HAP-1 (cell line): Measurements from ENCODE around the gene FBXO33.

ENCODE experiments used
- DNase-seq, 2 experiments: peaks; one replicate each; pipeline ENCODE4 v3.0.0-alpha.2; 2016 to 2020; ENCODE audit warnings: low spot score in 2 of 2
- H3K27me3 ChIP-seq: fragments of 250-450 bp; sonication (Bioruptor Pico); 2 replicates; pipeline ENCODE4 v1.5.1; 2020; ENCODE audit warnings: low read depth, mild to moderate bottlenecking, moderate library complexity
- H3K36me3 ChIP-seq: fragments of 250-450 bp; sonication (Bioruptor Pico); replicated peaks from 2 replicates; pipeline ENCODE4 v1.5.1; 2020; ENCODE audit warnings: mild to moderate bottlenecking
- H3K4me1 ChIP-seq: fragments of 250-450 bp; sonication (Bioruptor Pico); 2 replicates; pipeline ENCODE4 v1.5.1; 2020; ENCODE audit warnings: mild to moderate bottlenecking
- H3K4me3 ChIP-seq: fragments of 250-450 bp; sonication (Bioruptor Pico); 2 replicates; pipeline ENCODE4 v1.5.1; 2020; ENCODE audit warnings: mild to moderate bottlenecking, moderate library complexity
- H3K9me3 ChIP-seq: fragments of 250-450 bp; sonication (Bioruptor Pico); 2 replicates; pipeline ENCODE4 v1.5.1; 2020; ENCODE audit warnings: mild to moderate bottlenecking, moderate library complexity
- in situ Hi-C: fragments of 300-500 bp; cut with MboI; formaldehyde crosslinking; loops from 3 replicates; pipeline ENCODE4 v1.14.3; 2020; ENCODE audit warnings: low sequenced_read_pairs, inconsistent platforms, mixed read lengths

Gene FBXO33

DNA sequence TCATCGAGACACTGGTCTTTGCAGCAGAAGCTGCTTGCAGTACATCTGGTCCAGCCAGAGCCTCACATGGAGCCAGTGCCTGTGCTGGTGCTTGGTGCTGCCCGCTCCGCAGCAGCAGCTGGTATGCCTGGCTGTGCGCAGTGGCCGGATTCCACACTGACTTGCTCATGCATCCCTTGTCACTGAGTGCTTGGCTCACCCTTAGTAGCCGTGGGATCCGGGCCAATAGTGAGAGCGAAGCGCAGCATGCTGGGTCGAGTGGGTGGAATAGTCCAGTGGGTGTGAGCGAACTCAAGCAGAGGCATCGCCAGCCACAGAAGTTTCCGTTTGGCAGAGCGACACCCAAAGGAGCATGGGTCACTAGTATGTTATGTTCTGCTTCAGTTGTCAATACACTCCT lies 10.1 kb upstream of the FBXO33 start:
- no peaks in the 10 kb centered on the region for H3K36me3 ChIP-seq
- no peak for DNase-seq
- H3K4me1 ChIP-seq, result no peaks in the 10 kb centered on the region; the same call in 1 of the 2 replicates
- no peaks in the 10 kb centered on the region for H3K9me3 ChIP-seq
- in situ Hi-C loops, result no loop called here
- H3K27me3 ChIP-seq, result no peaks in the 10 kb centered on the region
- no peak overlapping the region for H3K4me3 ChIP-seq

DNA sequence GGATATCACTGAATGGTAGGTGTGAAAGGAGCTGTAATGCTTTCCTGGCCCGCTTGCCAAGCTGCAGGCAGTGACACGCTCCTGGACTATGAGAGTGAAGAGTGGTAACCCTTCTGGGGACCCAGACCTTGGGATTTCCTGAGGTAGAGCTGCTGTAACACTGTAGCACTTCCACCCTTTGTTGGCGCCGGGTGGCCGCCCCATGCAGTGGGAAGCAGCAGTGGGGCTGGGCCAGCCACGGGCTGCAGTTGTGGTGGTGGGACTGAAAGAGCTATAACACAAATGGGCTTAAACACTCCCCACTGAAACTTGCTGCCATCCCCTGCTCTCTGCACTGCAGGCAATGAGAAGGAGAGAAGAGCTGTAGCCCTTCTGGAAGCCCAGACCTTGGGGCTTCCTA lies 9.6 kb upstream of the FBXO33 start:
- no peaks in the 10 kb centered on the region for H3K36me3 ChIP-seq
- no peak overlapping the region for H3K4me3 ChIP-seq
- DNase-seq, result no peak
- no peaks in the 10 kb centered on the region for H3K27me3 ChIP-seq
- H3K4me1 ChIP-seq, result no peaks in the 10 kb centered on the region; the same call in 1 of the 2 replicates
- no peaks in the 10 kb centered on the region for H3K9me3 ChIP-seq
- in situ Hi-C loops, result no loop called here

DNA sequence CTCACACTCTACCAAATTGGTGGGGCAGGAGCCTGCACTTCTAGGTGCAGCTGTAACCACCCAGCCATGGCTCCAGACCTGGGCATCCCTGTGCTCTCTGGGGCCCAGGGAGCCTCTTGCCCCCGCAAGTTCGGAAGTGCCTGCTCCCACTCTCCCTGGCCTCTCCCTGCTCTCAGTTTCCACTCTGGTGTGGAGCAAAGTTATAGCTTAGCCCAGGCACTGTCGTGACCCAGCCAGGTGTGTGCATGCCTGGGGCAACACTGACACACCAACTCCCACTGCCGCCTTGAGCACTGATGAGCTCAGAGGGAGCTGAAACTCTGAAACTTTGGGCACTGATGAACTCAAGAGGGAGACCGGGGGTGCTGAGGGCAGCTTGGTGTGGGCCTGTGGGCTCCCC lies 8.7 kb upstream of the FBXO33 start:
- DNase-seq, result no peak
- no peaks in the 10 kb centered on the region; the same call in 1 of the 2 replicates for H3K4me1 ChIP-seq
- no peak overlapping the region for H3K4me3 ChIP-seq
- no peaks in the 10 kb centered on the region for H3K36me3 ChIP-seq
- no peaks in the 10 kb centered on the region for H3K27me3 ChIP-seq
- no peaks in the 10 kb centered on the region for H3K9me3 ChIP-seq
- in situ Hi-C loops, result no loop called here

DNA sequence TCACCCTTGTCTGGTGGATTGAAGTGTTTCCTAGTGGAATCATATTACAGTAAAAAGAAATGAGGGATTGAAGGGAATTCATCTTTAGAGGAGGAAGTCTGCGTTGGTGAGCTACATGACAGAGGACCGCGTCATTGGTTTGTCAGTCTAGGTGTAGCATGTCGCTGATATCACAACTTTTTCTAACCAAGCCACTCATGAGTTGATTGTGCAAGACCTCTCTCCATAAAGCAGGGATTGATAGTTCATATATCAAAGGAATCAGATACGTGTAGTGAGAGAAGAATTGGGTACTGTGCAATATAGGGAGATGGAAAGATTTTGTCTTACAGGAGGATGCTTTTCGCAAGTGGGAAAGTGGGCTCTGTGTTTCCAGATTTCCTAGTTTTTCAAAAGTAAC lies 3.0 kb upstream of the FBXO33 start:
- peaks cover 2% of the 10 kb centered on the region; the same call in 1 of the 2 replicates for H3K4me1 ChIP-seq
- DNase-seq, result no peak
- H3K9me3 ChIP-seq, result no peaks in the 10 kb centered on the region
- H3K36me3 ChIP-seq, result no peaks in the 10 kb centered on the region
- in situ Hi-C loops, result no loop called here
- H3K4me3 ChIP-seq, result no peak overlapping the region
- H3K27me3 ChIP-seq, result no peaks in the 10 kb centered on the region

DNA sequence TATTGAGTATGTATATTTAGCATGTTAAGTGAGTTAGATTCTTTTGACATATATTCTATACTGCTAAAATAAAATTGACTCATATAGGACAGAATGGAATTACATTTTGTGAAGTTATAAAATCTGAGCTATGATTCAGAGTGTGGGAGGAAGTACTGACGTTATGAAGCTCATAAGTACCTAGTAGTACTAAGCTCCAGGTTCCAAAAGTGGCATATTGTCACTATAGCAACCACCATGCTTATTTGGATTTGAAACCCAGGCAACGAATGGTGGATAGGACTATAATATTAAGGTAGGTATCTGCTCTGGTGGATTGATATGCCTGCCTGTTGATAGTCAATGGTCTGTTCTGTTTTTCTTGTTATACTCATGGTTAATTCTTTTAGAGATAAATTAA lies 2.2 kb upstream of the FBXO33 start:
- Histone ChIP-seq H3K27me3 (no peaks in the 10 kb centered on the region), H3K36me3 (no peaks in the 10 kb centered on the region), H3K4me3 (no peak overlapping the region), H3K4me1 (peaks cover 6% of the 10 kb centered on the region; the same call in 1 of the 2 replicates), H3K9me3 (no peaks in the 10 kb centered on the region)
- no peak for DNase-seq
- in situ Hi-C loops, result no loop called here

DNA sequence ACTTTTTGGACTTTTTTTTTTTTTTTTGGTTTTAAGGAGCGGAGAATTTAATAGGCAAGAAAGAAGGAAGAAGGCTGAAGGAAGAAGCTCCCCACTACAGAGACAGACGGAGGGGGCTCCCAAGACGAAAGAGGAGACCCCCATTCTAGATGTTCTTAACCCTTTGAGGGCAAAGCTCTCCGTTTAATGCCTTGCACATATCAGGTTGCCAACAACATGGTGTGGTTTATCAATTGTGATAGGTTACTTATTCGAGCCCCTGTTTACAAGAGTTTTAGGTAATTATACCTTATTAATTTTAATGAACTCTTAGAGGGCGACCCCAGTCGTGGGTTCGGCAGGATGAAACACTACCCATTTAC lies 1.2 kb upstream of the FBXO33 start:
- Histone ChIP-seq H3K27me3 (no peaks in the 10 kb centered on the region), H3K9me3 (no peaks in the 10 kb centered on the region), H3K4me3 (peak overlapping the region; percentile 77), H3K36me3 (no peaks in the 10 kb centered on the region), H3K4me1 (peaks cover 7% of the 10 kb centered on the region; the same call in 1 of the 2 replicates)
- in situ Hi-C loops, result no loop called here
- DNase-seq, result no peak

DNA sequence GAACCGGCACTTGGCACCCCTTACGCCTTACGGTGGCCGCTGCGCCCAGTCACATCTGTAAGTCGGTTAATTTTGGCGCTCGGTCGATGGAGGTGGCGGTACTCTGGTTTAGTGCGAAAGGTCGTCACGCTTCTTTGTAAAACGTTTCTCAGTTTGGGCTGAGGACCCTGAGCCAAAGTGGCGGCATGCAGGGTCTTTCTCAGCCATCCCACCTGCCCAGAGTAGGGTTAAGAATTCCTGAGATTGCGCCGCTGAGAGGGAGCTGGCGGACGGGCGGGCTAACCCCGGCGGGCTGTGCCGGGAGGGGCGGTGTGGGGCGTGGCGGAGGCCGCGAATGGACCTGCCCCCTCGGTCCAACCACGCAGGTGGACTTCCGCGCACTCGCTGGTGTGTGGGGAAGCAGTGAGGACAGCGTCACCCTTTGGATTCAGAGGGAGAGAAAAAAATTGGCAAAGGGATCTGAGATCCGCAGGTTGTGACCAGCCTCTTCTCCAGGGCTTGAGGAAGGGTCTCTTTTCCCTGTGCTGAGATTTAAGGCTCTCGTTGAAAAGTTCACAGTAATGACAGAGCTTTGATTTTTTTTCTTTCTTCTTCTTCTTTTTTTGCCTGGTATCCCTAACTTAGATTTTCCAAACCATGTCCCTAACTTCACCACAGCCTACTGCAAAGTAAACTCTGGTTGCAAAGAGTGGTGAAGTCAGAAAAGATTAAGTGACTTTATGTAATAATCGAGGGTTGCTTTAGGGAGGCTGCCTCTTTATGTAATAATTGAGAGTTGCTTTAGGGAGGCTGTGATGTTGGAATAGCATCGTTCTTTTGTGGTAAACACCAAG lies 602 bp upstream of the FBXO33 start:
- in situ Hi-C loops, result no loop called here
- Histone ChIP-seq H3K4me3 (peak overlapping the region; percentile 77), H3K4me1 (peaks cover 8% of the 10 kb centered on the region; the same call in 1 of the 2 replicates), H3K9me3 (no peaks in the 10 kb centered on the region), H3K36me3 (no peaks in the 10 kb centered on the region), H3K27me3 (no peaks in the 10 kb centered on the region)
- DNase-seq, result peak; percentile 87 to 94

DNA sequence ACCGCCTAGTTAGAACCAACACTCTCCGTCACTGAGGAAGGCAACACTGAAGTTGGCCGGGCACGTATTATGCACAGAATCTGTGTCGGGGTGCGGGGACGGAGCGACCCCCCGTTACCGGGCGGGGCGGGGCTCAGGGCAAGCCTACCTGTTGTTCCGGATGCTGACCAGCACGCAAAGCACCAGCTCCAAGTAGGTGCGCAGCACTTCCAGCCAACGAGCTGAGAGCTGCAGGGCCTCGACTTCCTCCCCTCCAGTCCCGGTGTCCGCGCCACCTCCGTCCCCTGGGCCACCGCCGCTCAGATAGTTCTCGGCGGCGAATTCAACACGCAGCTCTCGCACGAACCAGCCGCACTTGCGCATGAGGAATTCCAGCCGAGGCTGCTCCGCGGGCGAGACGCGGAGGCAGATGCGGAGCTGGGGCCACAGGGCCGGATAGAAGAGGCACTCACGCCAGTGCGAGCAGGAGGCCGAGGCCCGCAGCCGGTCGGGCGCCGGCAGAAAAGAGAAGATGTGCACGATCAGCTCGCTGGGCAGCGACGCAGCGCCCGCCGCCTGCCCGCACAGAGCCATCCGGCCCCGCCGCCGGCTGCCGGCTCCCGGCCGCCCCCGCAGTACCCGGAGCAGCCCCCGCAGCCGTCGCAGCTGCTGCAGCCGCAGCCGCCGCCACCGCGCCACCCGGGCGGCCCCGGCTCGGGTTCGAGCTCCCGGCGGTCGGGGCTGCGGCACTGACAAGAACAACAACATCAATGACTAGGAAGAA lies 636 bp downstream of the FBXO33 start:
- H3K4me1 ChIP-seq, result peaks cover 12% of the 10 kb centered on the region
- in situ Hi-C loops, result no loop called here
- DNase-seq, result peak; percentile 34 to 52
- peak overlapping the region; percentile 77 for H3K4me3 ChIP-seq
- no peaks in the 10 kb centered on the region for H3K36me3 ChIP-seq
- no peaks in the 10 kb centered on the region for H3K27me3 ChIP-seq
- H3K9me3 ChIP-seq, result no peaks in the 10 kb centered on the region

DNA sequence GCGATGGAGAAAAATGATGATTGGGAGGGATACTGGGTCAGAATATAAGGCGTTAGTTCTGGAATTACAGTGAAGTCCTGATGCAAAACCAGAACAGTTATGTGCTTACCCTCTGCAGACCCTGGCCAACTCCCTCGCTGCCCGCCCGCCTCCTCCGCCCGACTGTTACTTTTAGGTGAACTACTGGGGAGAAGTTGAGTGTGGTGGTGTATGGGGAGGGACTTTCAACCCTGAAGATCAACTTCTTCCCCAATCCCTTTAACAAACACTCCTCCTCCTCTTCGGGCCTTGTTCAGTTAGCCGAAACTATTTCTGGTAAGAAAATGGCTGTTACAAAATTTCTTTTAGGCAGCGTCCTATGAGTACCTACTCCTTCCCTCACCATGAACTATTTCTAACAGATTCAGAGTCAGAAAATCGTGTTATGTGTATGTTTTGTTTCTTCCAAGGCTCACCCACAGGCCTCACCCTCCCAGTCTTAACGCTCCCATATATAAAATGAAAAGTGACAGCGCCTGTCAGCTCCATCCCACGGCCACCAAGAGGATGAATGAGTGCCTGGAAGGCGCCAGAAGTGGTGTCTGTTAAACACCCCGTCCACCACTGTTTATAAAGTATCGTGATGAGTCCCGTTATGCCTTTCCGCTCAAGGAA lies 1.3 kb downstream of the FBXO33 start:
- peaks cover 17% of the 10 kb centered on the region for H3K4me1 ChIP-seq
- peak overlapping the region; percentile 77 for H3K4me3 ChIP-seq
- H3K36me3 ChIP-seq, result no peaks in the 10 kb centered on the region
- in situ Hi-C loops, result no loop called here
- H3K27me3 ChIP-seq, result no peaks in the 10 kb centered on the region
- no peaks in the 10 kb centered on the region for H3K9me3 ChIP-seq
- peak in 1 of 2 experiments; percentile 41 for DNase-seq

DNA sequence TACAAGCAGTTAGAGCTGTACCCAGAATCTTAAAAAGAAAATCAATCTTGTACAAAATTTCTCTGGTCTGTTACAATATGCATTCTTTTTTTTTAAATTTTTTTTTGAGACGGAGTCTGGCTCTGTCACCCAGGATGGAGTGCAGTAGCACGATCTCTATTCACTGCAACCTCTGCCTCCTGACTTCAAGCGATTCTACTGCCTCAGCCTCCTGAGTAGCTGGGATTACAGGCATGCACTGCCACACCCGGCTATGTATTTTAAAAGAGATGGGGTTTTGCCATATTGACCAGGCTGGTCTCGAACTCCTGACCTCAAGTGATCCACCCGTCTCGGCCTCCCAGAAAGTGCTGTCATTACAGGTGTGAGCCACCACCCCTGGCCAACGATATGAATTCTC lies 4.1 kb downstream of the FBXO33 start:
- no peaks in the 10 kb centered on the region for H3K27me3 ChIP-seq
- no peaks in the 10 kb centered on the region for H3K36me3 ChIP-seq
- no peak for DNase-seq
- H3K9me3 ChIP-seq, result no peaks in the 10 kb centered on the region
- in situ Hi-C loops, result no loop called here
- H3K4me3 ChIP-seq, result no peak overlapping the region
- H3K4me1 ChIP-seq, result peaks cover 17% of the 10 kb centered on the region

DNA sequence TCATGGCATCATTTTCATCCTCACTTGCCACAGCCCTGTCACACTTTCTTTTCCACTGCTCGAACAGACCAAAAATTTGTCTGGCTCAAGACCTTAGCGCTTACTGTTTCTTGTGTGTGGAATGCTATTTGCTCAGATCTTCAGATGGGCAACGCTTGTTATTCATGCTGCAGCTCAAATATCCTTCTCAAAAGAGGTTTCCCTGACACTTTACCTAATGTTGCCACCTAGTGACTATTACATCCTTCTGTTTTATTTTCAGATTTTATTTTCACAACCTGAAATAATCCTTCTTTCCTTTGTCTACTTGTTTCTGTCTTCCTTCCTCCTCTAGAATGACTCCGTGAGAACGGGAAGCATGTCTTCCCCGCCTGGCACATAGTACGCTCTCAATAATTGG lies 5.6 kb downstream of the FBXO33 start:
- Histone ChIP-seq H3K4me3 (no peak overlapping the region), H3K27me3 (no peaks in the 10 kb centered on the region), H3K36me3 (no peaks in the 10 kb centered on the region), H3K9me3 (no peaks in the 10 kb centered on the region), H3K4me1 (peaks cover 17% of the 10 kb centered on the region)
- in situ Hi-C loops, result no loop called here
- peak in 1 of 2 experiments; percentile 61 for DNase-seq

DNA sequence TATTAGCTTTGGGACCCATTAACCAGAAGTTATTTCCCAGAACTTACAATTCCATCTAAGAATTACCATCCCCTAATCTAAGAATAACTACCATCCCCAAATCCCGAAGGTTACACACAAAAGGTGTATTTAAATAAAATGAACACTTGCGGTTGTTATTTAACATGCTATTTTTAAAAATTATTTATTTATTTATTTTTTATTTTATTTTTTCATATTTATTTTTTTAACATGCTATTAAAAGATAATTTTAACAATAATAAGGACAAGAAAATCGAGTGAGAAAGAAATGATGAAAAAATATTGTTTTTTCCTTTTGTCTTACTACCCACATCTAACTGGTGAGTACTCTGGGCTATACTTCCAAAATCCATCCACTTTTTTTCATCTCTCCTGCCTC lies 6.3 kb downstream of the FBXO33 start:
- no peak overlapping the region for H3K4me3 ChIP-seq
- no peaks in the 10 kb centered on the region for H3K27me3 ChIP-seq
- H3K4me1 ChIP-seq, result peaks cover 17% of the 10 kb centered on the region
- H3K36me3 ChIP-seq, result no peaks in the 10 kb centered on the region
- H3K9me3 ChIP-seq, result no peaks in the 10 kb centered on the region
- in situ Hi-C loops, result no loop called here
- DNase-seq, result no peak

DNA sequence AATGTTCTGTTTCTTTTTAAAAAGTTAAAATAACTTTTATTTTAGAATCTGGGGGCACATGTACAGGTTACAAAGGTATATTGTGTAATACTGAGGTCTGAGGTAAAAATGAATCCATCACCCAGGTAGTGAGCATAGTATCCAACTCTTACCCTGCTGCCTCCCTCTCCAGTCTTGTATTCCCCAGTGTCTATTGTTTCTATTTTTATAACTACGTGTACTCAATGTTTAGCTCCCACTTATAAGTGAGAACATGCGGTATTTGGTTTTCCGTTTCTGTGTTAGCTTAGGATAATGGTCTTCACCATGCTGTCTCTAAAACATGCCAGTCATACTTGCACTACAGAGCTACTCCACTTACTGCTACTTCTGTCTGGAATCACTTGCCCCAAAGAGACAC lies 8.4 kb downstream of the FBXO33 start:
- Histone ChIP-seq H3K9me3 (no peaks in the 10 kb centered on the region), H3K27me3 (no peaks in the 10 kb centered on the region), H3K4me1 (peaks cover 12% of the 10 kb centered on the region), H3K36me3 (no peaks in the 10 kb centered on the region), H3K4me3 (no peak overlapping the region)
- DNase-seq, result no peak
- in situ Hi-C loops, result no loop called here

DNA sequence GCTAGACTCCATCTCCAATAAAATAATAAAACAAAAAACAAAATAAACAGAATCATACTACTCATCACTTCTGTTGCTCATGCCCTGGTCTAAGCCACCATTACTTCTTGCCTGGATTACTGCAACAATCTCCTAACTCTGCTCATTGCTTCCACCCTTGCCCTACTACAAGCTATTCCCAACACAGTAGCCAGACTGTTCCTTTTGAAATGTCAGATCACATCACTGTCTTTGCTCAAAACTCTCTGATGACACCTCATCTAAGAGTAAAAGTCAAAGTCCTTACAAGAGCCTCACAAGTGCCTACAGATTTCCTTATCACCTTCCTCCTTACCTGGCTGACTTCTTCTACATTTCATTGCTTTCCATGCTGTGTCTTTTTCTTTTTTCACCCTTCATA lies 10.0 kb downstream of the FBXO33 start:
- Histone ChIP-seq H3K27me3 (no peaks in the 10 kb centered on the region), H3K36me3 (no peaks in the 10 kb centered on the region), H3K4me1 (peaks cover 9% of the 10 kb centered on the region), H3K9me3 (no peaks in the 10 kb centered on the region), H3K4me3 (no peak overlapping the region)
- in situ Hi-C loops, result no loop called here
- DNase-seq, result no peak
